Cerebellar cortex (tissue), 1 donor: ENCODE data around the gene MED7.
A peak's percentile ranks its signal among the peaks of the same experiment; 100 is the strongest.

Experiments used
- DNase-seq: peaks from one replicate; pipeline ENCODE4 v3.0.0-alpha.2; 2015; ENCODE audit warnings: low spot score

Gene MED7

GRCh38 chr5:157162919-157163510, 20.4 kb upstream of the MED7 start:
- no peak for DNase-seq

- no peak for DNase-seq
These were observed 19.3 kb upstream of the MED7 start for GRCh38 chr5:157161996-157162395.

- no peak for DNase-seq
These were observed 17.3 kb upstream of the MED7 start for GRCh38 chr5:157160001-157160400.

GRCh38 chr5:157159209-157159751, 16.6 kb upstream of the MED7 start:
- DNase-seq, result no peak

GRCh38 chr5:157157293-157157891, 14.7 kb upstream of the MED7 start:
- DNase-seq, result no peak

GRCh38 chr5:157155297-157155696, 12.6 kb upstream of the MED7 start:
- DNase-seq, result no peak

- no peak for DNase-seq
These were observed 8.3 kb upstream of the MED7 start for GRCh38 chr5:157150995-157151394.

GRCh38 chr5:157148734-157149615, 6.3 kb upstream of the MED7 start:
- peak; percentile 71 for DNase-seq

- DNase-seq, result peak; percentile 39
These were observed 684 bp upstream of the MED7 start for GRCh38 chr5:157143127-157143971.

- DNase-seq, result no peak
These were observed 5.0 kb downstream of the MED7 start for GRCh38 chr5:157137691-157138090.

- no peak for DNase-seq
These were observed 10.4 kb downstream of the MED7 start for GRCh38 chr5:157132281-157132612.

GRCh38 chr5:157130925-157131324, 11.7 kb downstream of the MED7 start:
- DNase-seq, result no peak

- no peak for DNase-seq
These were observed 21.0 kb downstream of the MED7 start for GRCh38 chr5:157121709-157122108.

GRCh38 chr5:157120102-157120501, 22.6 kb downstream of the MED7 start:
- DNase-seq, result no peak

- DNase-seq, result no peak
These were observed 26.1 kb downstream of the MED7 start for GRCh38 chr5:157116483-157116954.

- no peak for DNase-seq
These were observed 27.2 kb downstream of the MED7 start for GRCh38 chr5:157115502-157115901.

GRCh38 chr5:157115012-157115411, 27.7 kb downstream of the MED7 start:
- DNase-seq, result no peak

GRCh38 chr5:157113002-157113401, 29.7 kb downstream of the MED7 start:
- DNase-seq, result no peak

- DNase-seq, result no peak
These were observed 32.9 kb downstream of the MED7 start for GRCh38 chr5:157109744-157110143.

GRCh38 chr5:157108976-157109375, 33.7 kb downstream of the MED7 start, which contains the start of gene HAVCR2:
Gene HAVCR2, minus strand, starts transcription at chr5:157109044. Its CDS starts 61 bp downstream, at chr5:157108983.
- no peak for DNase-seq

GRCh38 chr5:157107508-157107907, 35.2 kb downstream of the MED7 start:
- no peak for DNase-seq
